ENCODE measurements around the gene OXTR.

Gene OXTR

GRCh38 chr3:8766148-8766547 lies 3.3 kb downstream of the OXTR start:
- TF ChIP-seq POLR2AphosphoS5 (IDR thresholded peaks at IDR 0.05; ENCODE audit: low read depth, low read length) (no peak), REST (IDR thresholded peaks at IDR 0.05; ENCODE audit: insufficient read depth in 1 of 2, low read depth in 2 of 2, low read length in 2 of 2) (no peak), SIN3A (IDR thresholded peaks at IDR 0.05; ENCODE audit: borderline replicate concordance, insufficient read depth, low read length) (no peak), FOXP2 (optimal IDR thresholded peaks at IDR 0.05; ENCODE audit: borderline replicate concordance, extremely low read depth, extremely low read length, insufficient read depth) (no peak), TAF1 (IDR thresholded peaks at IDR 0.05; ENCODE audit: borderline replicate concordance, insufficient read depth, low read length) (no peak)

GRCh38 chr3:8765528-8765927 lies 3.9 kb downstream of the OXTR start:
- TF ChIP-seq SIN3A (IDR thresholded peaks at IDR 0.05; ENCODE audit: borderline replicate concordance, insufficient read depth, low read length), result no peak
- no peak for TF ChIP-seq POLR2AphosphoS5 (IDR thresholded peaks at IDR 0.05; ENCODE audit: low read depth, low read length)
- TF ChIP-seq TAF1 (IDR thresholded peaks at IDR 0.05; ENCODE audit: borderline replicate concordance, insufficient read depth, low read length), result no peak
- no peak for TF ChIP-seq REST (IDR thresholded peaks at IDR 0.05; ENCODE audit: insufficient read depth in 1 of 2, low read depth in 2 of 2, low read length in 2 of 2)
- no peak for TF ChIP-seq FOXP2 (optimal IDR thresholded peaks at IDR 0.05; ENCODE audit: borderline replicate concordance, extremely low read depth, extremely low read length, insufficient read depth)

GRCh38 chr3:8764528-8764927 lies 4.9 kb downstream of the OXTR start:
- TF ChIP-seq POLR2AphosphoS5 (IDR thresholded peaks at IDR 0.05; ENCODE audit: low read depth, low read length) (no peak), TAF1 (IDR thresholded peaks at IDR 0.05; ENCODE audit: borderline replicate concordance, insufficient read depth, low read length) (no peak), REST (IDR thresholded peaks at IDR 0.05; ENCODE audit: insufficient read depth in 1 of 2, low read depth in 2 of 2, low read length in 2 of 2) (no peak), SIN3A (IDR thresholded peaks at IDR 0.05; ENCODE audit: borderline replicate concordance, insufficient read depth, low read length) (no peak), FOXP2 (optimal IDR thresholded peaks at IDR 0.05; ENCODE audit: borderline replicate concordance, extremely low read depth, extremely low read length, insufficient read depth) (no peak)

GRCh38 chr3:8762607-8763377 lies 6.6 kb downstream of the OXTR start:
- no peak for TF ChIP-seq SIN3A (IDR thresholded peaks at IDR 0.05; ENCODE audit: borderline replicate concordance, insufficient read depth, low read length)
- no peak for TF ChIP-seq TAF1 (IDR thresholded peaks at IDR 0.05; ENCODE audit: borderline replicate concordance, insufficient read depth, low read length)
- no peak for TF ChIP-seq FOXP2 (optimal IDR thresholded peaks at IDR 0.05; ENCODE audit: borderline replicate concordance, extremely low read depth, extremely low read length, insufficient read depth)
- no peak for TF ChIP-seq REST (IDR thresholded peaks at IDR 0.05; ENCODE audit: insufficient read depth in 1 of 2, low read depth in 2 of 2, low read length in 2 of 2)
- TF ChIP-seq POLR2AphosphoS5 (IDR thresholded peaks at IDR 0.05; ENCODE audit: low read depth, low read length), result no peak
